ENCODE results near the gene TNFRSF1A.

TNFRSF1A gene

DNA sequence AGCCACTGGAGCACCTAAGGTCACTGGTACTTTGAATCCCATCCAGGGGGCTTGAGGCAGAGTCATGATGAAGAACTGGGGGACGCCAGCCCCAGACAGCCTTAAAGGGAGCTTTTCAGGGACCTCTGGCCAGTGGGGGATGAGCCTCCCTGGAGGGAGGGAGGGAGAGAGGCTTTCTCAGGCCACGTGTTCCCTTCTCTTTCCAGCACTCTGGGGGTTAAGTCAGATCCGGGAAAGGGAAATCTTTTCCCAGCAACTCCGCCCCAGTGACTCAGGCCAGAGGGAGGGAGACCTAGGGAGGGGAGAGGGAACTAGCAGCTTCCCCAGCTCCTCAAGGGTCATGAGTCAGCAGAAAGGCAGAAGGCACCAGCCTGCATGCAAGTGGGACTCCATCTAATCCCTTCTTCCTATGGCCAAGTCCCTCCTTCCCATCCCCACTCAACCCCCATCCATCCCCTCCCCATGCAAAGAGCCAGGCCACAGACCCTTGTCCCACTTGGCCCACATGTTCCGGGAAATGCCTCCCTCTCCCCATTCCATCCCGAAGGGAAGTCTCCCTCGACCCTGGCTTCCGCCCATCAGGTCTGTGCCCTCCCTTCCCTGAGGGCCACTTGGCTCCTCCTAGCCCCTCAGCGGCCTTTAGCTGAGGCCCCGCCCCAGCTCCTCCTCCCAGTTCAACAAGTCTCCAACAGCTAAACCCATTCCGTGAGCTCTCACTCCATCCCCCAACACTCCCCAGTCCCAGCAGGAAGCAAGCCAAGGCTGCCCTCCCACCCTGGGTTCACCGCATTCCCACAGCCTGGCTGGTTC, 5.6 kb downstream of the TNFRSF1A start:
- Mint-ChIP-seq H3K36me3 (ENCODE audit: insufficient read depth) (peaks cover 36% of the 10 kb centered on the region), H3K27me3 (no peaks in the 10 kb centered on the region), H3K27ac (ENCODE audit: low read depth) (no peak overlapping the region), H3K4me1 (peaks cover 39% of the 10 kb centered on the region), H3K9me3 (no peaks in the 10 kb centered on the region), H3K4me3 (no peak overlapping the region)
- ATAC-seq (replicated peaks; ENCODE audit: extremely low read depth, poor library complexity, severe bottlenecking), result peak; percentile 41
- DNase-seq (ENCODE audit: low spot score in 2 of 2), result peak in 1 of 2 donors; percentile 37

DNA sequence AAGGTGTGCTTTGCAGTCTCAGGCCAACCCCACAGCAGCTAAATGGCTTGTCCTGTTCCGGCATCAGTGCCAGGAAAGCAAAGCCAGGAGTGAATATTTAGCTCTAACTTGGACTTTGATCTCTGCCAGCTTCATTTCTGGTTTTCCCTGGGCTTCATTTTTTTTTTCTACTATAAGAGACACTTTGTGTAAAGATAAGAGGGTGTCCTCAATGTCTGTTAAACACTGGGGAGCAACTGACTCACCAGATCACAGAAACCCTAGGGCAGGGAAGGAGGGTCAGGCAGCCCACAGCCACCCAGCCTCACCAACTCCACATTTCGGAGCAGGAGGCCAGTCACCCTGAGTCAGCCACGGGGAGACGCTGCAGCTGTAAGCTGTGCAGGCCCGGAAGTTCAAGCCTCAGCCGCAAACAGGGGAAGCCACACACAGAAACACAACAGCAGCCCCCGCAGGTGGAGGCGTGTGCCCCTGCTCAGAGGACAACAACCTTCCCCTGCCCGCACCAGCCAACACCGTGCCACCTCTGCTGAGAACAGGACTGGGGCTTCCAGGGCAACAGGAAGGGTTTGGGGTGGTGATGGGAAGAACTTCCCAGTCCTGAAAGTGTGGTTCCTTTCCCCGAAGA, 6.3 kb downstream of the TNFRSF1A start:
- Mint-ChIP-seq H3K4me3 (no peak overlapping the region), H3K4me1 (peaks cover 41% of the 10 kb centered on the region), H3K27ac (ENCODE audit: low read depth) (no peak overlapping the region), H3K36me3 (ENCODE audit: insufficient read depth) (peaks cover 42% of the 10 kb centered on the region), H3K27me3 (no peaks in the 10 kb centered on the region), H3K9me3 (no peaks in the 10 kb centered on the region)
- ATAC-seq (replicated peaks; ENCODE audit: extremely low read depth, poor library complexity, severe bottlenecking) (peak; percentile 74), DNase-seq (ENCODE audit: low spot score in 2 of 2) (peak; percentile 70 to 78)

DNA sequence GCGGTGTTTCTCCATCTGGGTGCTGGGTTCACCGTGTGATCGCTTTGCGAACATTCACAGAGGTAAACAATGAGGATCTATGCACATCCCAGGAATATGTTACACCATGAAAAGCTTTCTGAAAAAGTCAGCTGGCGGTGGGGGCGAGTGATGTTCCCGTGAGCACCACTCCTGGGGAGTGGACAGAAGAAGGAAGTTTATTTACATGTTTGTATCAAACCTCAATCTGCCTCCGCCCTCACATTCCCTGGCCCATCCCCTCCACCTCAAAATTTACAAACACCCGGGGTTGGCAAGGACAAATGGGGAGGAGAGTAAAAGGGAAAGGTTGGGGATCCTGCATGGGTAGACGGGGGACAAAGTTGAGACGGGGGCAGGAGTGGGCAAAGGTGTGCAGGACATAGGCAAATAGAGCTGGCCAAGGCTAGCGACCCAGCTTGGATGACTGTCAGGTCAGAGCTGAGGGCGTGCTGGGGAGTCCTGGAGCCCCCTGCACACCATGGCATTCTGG, 6.9 kb downstream of the TNFRSF1A start:
- DNase-seq (ENCODE audit: low spot score in 2 of 2) (no peak), ATAC-seq (replicated peaks; ENCODE audit: extremely low read depth, poor library complexity, severe bottlenecking) (no peak)
- Mint-ChIP-seq H3K4me1 (peaks cover 41% of the 10 kb centered on the region), H3K9me3 (no peaks in the 10 kb centered on the region), H3K27me3 (no peaks in the 10 kb centered on the region), H3K4me3 (no peak overlapping the region), H3K36me3 (ENCODE audit: insufficient read depth) (peaks cover 47% of the 10 kb centered on the region), H3K27ac (ENCODE audit: low read depth) (no peak overlapping the region)

DNA sequence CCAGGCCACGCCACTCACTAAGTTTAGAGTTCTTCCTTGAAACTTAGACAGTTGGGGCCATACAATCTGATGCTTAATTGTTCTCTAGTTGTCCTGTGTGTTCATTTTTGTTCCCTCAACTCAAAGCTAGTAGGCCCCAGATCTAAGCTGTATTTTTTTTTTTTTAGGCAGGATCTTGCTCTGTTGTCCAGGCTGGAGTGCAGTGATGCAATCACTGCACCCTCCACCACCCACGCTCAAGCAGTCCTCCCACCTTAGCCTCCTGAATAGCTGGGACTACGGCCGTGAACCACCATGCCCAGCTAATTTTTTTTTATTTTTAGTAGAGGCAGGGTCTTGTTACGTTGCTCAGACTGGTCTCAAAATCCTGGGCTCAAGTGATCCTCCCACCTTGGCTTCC, 7.5 kb downstream of the TNFRSF1A start:
- Mint-ChIP-seq H3K36me3 (ENCODE audit: insufficient read depth) (peaks cover 52% of the 10 kb centered on the region), H3K4me3 (no peak overlapping the region), H3K9me3 (no peaks in the 10 kb centered on the region), H3K4me1 (peaks cover 41% of the 10 kb centered on the region), H3K27ac (ENCODE audit: low read depth) (peak overlapping the region; percentile 78), H3K27me3 (no peaks in the 10 kb centered on the region)
- ATAC-seq (replicated peaks; ENCODE audit: extremely low read depth, poor library complexity, severe bottlenecking) (no peak), DNase-seq (ENCODE audit: low spot score in 2 of 2) (no peak)

DNA sequence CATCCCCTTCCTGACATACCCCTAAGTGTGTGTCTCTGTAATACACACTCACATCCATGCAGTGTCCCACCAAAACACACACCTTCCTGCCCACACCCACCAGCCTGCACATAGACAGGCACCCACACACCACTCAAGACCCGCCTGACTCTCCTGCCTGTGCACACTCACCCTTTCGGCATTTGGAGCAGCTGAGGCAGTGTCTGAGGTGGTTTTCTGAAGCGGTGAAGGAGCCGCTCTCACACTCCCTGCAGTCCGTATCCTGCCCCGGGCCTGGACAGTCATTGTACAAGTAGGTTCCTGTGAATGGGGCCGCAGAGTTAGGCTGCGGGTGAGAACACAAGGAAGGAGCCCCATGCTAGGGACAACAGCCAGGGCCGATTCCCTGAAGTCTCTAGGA, 8.3 kb downstream of the TNFRSF1A start:
- Mint-ChIP-seq H3K4me1 (peaks cover 41% of the 10 kb centered on the region), H3K4me3 (no peak overlapping the region), H3K36me3 (ENCODE audit: insufficient read depth) (peaks cover 57% of the 10 kb centered on the region), H3K9me3 (no peaks in the 10 kb centered on the region), H3K27ac (ENCODE audit: low read depth) (peak overlapping the region; percentile 78), H3K27me3 (no peaks in the 10 kb centered on the region)
- ATAC-seq (replicated peaks; ENCODE audit: extremely low read depth, poor library complexity, severe bottlenecking) (no peak), DNase-seq (ENCODE audit: low spot score in 2 of 2) (no peak)

DNA sequence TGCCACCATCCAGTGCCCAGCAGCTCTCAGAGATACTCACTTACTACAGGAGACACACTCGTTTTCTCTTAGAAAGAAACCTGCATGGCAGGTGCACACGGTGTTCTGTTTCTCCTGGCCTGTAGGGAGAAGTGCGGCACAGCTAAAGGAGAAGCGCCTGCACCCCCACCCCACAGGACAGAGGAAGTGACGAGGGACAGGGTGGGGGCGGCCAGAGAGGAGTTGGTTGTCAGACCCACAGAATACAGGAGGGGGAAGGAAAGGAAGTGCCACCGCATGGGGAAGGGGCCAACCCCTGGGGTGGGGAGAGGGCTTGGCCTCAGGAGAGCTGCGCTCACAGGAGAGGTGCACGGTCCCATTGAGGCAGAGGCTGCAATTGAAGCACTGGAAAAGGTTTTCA, 8.8 kb downstream of the TNFRSF1A start:
- Mint-ChIP-seq H3K4me3 (no peak overlapping the region), H3K27me3 (no peaks in the 10 kb centered on the region), H3K4me1 (peaks cover 41% of the 10 kb centered on the region), H3K27ac (ENCODE audit: low read depth) (peak overlapping the region; percentile 78), H3K36me3 (ENCODE audit: insufficient read depth) (peaks cover 62% of the 10 kb centered on the region), H3K9me3 (no peaks in the 10 kb centered on the region)
- DNase-seq (ENCODE audit: low spot score in 2 of 2) (no peak), ATAC-seq (replicated peaks; ENCODE audit: extremely low read depth, poor library complexity, severe bottlenecking) (no peak)

DNA sequence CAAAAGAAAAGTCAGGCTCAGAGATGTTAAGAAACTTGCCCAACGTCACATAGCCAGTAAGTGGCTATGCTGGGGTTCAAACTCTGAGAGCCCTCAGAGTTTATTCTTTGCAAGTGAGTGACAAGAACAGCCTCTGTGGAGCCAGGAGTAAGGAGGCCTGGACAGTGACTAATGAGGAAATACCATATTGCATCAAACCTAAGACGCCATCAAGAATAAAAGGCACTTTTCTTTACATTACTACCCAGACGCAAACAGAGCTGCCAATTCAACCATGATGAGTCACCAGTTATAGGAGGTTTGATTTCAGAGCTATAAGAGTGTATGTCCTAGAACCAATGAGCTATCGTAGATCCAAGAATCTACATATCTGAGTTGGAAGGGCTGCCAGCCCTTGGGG, 9.4 kb downstream of the TNFRSF1A start:
- Mint-ChIP-seq H3K9me3 (no peaks in the 10 kb centered on the region), H3K36me3 (ENCODE audit: insufficient read depth) (peaks cover 64% of the 10 kb centered on the region), H3K27me3 (no peaks in the 10 kb centered on the region), H3K4me1 (peaks cover 41% of the 10 kb centered on the region), H3K27ac (ENCODE audit: low read depth) (peak overlapping the region; percentile 78), H3K4me3 (no peak overlapping the region)
- no peak for DNase-seq (ENCODE audit: low spot score in 2 of 2)
- no peak for ATAC-seq (replicated peaks; ENCODE audit: extremely low read depth, poor library complexity, severe bottlenecking)

DNA sequence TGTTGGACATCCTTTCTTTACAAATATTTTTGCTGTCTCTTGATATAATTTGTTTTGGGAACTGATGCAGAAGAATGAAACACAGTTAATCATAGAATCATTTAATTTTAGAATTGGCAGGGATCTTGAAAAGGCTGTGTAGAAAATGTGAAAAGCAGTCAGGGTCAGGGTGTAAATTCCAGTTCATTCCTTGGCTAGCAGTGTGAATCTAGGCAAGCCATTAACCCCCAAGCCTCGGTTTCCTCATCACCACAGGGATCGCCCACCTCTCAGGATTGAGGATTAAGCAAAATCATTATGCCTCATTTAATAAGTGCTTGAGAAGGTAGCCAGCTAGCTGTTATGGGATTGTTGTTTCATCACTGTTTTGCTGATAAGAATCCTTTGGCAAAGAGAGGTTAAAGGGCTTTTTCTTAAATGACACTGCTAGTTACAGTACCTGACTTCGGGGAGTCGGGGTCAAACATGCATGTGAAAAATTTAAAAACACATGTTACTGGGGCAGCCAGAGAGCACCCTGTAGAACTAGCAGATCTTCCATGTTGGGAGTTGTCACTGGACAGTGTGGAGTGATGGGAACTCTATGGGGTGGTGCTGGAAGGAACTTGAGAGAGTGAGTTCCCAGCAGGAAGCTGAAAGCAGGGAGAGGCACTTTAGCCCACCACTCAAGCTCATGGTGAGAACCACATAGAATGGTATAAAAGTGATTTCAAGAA, 10.7 kb downstream of the TNFRSF1A start:
- peaks cover 49% of the 10 kb centered on the region for H3K4me1 Mint-ChIP-seq
- no peak overlapping the region for H3K4me3 Mint-ChIP-seq
- peak overlapping the region; percentile 78 for H3K27ac Mint-ChIP-seq (ENCODE audit: low read depth)
- H3K9me3 Mint-ChIP-seq, result no peaks in the 10 kb centered on the region
- H3K27me3 Mint-ChIP-seq, result no peaks in the 10 kb centered on the region
- DNase-seq (ENCODE audit: low spot score in 2 of 2), result no peak
- peaks cover 66% of the 10 kb centered on the region for H3K36me3 Mint-ChIP-seq (ENCODE audit: insufficient read depth)
- no peak for ATAC-seq (replicated peaks; ENCODE audit: extremely low read depth, poor library complexity, severe bottlenecking)

DNA sequence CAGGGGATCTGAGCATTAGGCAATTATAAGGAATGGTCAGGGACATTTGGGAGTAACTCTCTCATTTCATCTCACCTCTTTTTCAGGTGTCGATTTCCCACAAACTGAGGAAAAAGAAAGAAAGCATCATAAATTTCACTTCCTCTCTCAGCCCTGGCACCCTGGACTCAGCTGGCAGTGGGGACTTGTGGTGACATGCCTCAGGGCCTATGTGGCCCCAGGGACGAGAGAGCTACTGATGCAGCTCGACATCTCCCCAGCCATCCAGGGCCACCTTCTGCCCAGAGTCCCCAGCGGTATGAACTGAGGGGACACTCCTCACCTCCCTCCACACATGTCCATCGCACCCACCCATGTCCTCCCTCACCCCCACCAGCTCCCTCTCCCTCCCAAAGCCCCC, 11.7 kb downstream of the TNFRSF1A start:
- H3K27ac Mint-ChIP-seq (ENCODE audit: low read depth), result peak overlapping the region; percentile 49
- H3K4me3 Mint-ChIP-seq, result peak overlapping the region; percentile 18
- peaks cover 47% of the 10 kb centered on the region for H3K4me1 Mint-ChIP-seq
- no peaks in the 10 kb centered on the region for H3K9me3 Mint-ChIP-seq
- ATAC-seq (replicated peaks; ENCODE audit: extremely low read depth, poor library complexity, severe bottlenecking), result no peak
- DNase-seq (ENCODE audit: low spot score in 2 of 2), result no peak
- H3K36me3 Mint-ChIP-seq (ENCODE audit: insufficient read depth), result peaks cover 62% of the 10 kb centered on the region
- H3K27me3 Mint-ChIP-seq, result no peaks in the 10 kb centered on the region

DNA sequence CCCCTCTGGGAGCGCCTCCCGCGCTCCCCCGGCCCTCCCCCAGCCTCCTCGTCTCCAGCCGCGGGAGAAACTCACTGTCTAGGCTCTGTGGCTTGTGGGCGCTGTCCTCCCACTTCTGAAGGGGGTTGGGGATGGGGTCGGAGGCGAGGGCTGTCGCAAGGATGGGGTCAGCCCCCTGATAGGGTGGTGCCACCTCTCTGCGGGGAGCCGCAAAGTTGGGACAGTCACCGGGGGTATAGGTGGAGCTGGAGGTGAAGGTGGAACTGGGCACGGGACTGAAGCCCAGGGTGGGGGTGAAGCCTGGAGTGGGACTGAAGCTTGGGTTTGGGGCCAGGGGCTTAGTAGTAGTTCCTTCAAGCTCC, 12.2 kb downstream of the TNFRSF1A start:
- Mint-ChIP-seq H3K4me1 (peaks cover 47% of the 10 kb centered on the region), H3K9me3 (no peaks in the 10 kb centered on the region), H3K27ac (ENCODE audit: low read depth) (peak overlapping the region; percentile 49), H3K27me3 (no peaks in the 10 kb centered on the region), H3K4me3 (peak overlapping the region; percentile 18), H3K36me3 (ENCODE audit: insufficient read depth) (peaks cover 62% of the 10 kb centered on the region)
- DNase-seq (ENCODE audit: low spot score in 2 of 2) (no peak), ATAC-seq (replicated peaks; ENCODE audit: extremely low read depth, poor library complexity, severe bottlenecking) (no peak)

DNA sequence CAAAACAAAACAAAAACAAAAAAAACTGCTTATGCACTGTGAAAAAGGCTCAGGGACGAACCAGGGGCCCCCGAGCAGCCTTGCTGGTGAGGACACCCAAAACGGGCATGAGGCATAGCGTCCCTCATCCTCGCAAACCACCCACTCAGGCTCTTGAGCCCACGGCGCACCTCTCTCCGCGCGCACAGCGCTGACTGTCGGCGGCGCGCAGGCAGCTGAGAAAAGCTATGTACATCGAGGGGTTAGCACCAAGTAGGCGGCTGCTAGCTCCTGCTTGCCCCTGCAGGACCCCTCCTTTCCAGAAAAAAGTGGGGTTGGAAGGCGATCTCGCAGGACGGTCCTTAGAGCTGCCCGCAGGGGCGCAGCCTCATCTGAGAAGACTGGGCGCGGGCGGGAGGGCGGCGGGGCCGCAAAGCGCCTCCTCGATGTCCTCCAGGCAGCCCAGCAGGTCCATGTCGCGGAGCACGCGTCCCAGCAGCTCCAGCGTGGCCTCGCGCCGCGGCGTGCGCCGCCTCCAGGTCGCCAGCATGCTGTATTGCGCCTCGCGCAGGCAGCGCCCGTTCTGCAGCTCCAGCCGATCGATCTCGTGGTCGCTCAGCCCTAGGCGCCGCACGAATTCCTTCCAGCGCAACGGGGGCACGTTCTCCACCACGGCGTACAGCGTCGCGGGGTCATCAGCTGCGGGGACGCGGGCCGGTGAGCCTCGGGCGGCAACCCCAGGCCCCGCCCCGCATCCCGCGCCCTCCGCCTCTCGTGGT, 12.8 kb downstream of the TNFRSF1A start:
- H3K27me3 Mint-ChIP-seq, result no peaks in the 10 kb centered on the region
- ATAC-seq (replicated peaks; ENCODE audit: extremely low read depth, poor library complexity, severe bottlenecking), result no peak
- H3K4me3 Mint-ChIP-seq, result no peak overlapping the region
- H3K9me3 Mint-ChIP-seq, result no peaks in the 10 kb centered on the region
- H3K4me1 Mint-ChIP-seq, result peaks cover 50% of the 10 kb centered on the region
- peak overlapping the region; percentile 49 for H3K27ac Mint-ChIP-seq (ENCODE audit: low read depth)
- peaks cover 62% of the 10 kb centered on the region for H3K36me3 Mint-ChIP-seq (ENCODE audit: insufficient read depth)
- DNase-seq (ENCODE audit: low spot score in 2 of 2), result no peak

DNA sequence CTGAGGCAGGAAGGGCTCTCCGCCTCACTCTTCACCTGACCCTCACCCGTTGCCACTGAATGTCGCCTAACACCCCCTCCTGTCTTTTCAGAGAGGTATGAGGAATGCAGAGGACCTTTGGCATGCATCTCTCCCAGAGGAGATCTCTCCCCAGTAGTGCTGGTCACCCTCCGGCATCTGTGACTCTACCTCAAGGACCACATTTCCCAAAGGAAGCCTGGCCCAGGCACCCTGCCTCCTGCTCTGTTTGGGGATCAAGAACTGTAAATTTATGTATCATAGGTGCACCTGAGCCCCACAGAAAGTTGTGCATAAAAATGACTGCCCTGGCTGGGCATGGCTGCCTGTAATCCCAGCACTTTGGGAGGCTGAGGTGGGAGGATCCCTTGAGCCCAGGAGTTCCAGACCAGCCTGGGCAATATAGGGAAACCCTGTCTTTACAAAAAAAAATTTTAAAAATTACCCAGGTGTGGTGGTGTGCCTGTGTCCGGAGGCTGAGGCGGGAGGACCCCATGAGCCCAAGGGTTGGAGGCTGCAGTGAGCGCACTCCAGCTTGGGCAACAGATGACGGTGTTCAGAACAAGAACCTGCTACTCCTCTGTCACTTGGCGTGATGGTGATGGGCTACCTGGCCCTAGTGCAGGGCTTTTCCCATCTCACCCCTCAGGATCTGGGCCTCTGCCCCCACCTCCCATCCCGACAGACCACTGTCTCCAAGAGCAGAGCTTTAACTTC, 13.7 kb downstream of the TNFRSF1A start:
- no peaks in the 10 kb centered on the region for H3K27me3 Mint-ChIP-seq
- no peak overlapping the region for H3K27ac Mint-ChIP-seq (ENCODE audit: low read depth)
- H3K4me1 Mint-ChIP-seq, result peaks cover 50% of the 10 kb centered on the region
- ATAC-seq (replicated peaks; ENCODE audit: extremely low read depth, poor library complexity, severe bottlenecking) (no peak), DNase-seq (ENCODE audit: low spot score in 2 of 2) (no peak)
- no peak overlapping the region for H3K4me3 Mint-ChIP-seq
- H3K36me3 Mint-ChIP-seq (ENCODE audit: insufficient read depth), result peaks cover 54% of the 10 kb centered on the region
- no peaks in the 10 kb centered on the region for H3K9me3 Mint-ChIP-seq

Data from central memory CD8-positive, alpha-beta T cell (primary cell).